GM10847 (cell line): ENCODE results near the gene CAMK2B.

Experiments used
- POLR2A ChIP-seq: IDR thresholded peaks from 2 replicates; pipeline ENCODE4 v1.6.1; 2011; ENCODE audit not compliant: insufficient read length; ENCODE audit errors: extremely low read depth

The CAMK2B gene

DNA sequence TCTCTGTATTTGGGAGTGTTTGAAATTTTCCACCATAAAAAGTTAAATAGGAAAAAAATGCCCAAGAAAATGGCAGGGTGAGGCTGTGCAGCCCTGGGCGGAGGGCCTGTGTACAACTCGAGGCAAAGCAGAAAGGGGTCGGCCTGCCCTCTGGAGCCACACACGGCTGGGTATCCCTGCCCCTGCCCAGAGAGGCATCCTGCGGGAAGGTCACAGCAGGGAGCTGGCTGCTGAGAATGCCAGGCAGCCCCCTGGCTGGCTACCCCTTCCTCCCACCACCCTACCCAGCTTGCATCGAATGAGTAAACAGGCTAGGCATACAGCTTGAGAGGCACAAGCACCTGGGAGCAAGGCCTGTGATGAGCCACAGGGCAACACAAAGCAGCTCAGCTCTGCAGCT is 46.1 kb downstream of the CAMK2B start:
- TF ChIP-seq POLR2A: no peak

DNA sequence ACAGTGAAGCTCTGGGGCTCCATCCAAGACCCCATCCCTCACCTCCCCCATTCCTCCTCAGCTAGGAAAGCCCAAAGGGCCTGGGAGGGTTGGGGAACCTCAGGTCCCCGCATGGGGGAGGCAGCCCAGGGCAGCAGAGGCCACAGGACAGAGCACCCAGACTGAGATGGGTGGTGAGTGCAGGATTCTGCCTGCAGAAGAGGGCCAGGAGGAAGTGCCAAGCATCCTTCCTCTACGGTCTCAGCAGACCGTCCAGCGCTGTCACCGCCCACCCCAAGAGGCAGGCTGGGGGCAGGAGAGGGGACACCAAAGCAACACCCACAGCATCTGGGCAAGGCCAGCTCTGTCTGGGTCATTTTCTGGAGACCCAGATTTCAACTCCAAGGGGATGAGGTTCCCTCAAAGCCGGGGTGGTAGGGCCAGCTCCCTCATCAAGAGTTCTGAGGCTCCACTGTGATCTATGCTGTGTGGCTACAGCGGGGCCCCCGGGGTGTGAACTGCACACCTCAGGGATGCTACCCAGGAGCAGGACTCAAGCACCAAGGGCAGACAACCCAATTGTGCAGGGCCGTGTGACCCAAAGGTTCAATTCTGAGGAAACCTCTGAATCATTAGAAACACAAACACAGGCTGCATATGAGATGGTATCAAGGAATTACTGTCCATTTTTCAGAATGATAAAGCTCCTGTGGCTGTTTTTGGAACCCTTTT is 46.8 kb downstream of the CAMK2B start:
- TF ChIP-seq POLR2A: no peak

DNA sequence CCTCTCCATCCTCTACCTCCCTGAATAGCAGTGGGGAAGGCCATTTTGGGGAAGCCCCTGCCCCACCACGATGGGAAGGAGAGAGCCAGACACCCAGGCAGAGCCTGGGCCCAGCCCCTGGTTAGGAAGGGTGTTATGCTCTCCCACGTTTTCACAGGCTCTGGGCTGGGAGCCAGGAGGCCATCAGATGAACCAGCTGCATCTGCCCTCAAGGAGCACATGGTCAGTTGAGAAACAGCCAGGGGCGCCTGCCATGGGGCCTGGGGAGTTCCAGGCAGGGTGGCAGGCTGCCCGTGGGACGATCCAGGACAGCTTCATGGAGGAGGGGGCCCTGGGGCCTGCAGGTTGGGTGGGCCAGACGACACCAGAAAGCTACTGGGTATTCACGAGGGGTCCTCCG is 47.5 kb downstream of the CAMK2B start:
- no peak for TF ChIP-seq POLR2A

DNA sequence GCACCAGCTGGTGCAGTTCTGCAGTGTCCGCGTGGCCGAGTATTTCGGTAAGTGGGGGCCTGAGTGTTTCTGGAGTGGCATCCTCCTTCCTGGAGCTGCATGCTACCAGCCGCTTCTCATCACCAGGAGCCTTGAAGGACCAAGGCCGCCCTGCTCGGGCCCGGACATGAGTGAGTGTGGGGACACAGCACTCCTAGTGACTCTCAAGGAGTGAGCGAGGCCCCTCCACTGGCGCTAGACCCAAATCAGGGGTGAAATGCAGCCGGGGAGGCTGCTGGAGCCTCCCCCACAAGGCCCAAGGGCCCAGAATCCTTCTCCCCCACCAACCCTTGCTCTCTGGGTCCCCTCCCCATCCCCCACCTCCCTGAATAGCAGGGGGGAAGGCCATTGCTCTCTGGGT is 48.0 kb downstream of the CAMK2B start:
- no peak for TF ChIP-seq POLR2A

DNA sequence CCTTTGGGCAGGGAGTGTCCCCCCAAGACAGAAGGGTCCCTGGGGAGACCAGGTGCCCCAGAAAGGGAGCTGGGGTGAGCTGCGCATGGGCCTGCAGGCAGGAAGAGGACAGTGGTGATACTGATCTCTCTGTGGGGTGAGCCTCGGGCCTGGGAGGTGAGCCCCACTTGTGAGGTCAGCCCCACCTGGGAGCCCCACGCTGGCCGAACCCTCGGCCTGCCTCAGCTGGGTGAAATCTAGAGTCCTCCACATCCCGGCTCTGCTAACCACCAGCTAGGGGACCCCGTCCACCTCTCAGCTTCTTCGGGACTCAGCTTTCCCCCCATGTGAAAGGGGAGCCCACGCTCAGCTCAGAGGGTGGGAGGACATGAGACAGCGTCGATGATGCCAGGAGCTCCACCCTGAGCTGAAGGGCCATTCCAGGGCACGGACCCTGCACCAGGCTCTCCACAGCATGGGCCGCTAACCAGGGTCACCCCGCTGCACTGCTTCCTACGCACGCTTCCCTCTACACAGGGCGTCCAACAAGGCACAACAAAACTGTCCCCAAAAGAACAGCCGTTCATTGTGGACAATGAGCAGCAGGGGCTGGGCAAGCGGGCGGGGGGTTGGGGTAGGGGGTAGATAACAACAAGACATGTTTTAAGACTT is 48.7 kb downstream of the CAMK2B start:
- no peak for TF ChIP-seq POLR2A

DNA sequence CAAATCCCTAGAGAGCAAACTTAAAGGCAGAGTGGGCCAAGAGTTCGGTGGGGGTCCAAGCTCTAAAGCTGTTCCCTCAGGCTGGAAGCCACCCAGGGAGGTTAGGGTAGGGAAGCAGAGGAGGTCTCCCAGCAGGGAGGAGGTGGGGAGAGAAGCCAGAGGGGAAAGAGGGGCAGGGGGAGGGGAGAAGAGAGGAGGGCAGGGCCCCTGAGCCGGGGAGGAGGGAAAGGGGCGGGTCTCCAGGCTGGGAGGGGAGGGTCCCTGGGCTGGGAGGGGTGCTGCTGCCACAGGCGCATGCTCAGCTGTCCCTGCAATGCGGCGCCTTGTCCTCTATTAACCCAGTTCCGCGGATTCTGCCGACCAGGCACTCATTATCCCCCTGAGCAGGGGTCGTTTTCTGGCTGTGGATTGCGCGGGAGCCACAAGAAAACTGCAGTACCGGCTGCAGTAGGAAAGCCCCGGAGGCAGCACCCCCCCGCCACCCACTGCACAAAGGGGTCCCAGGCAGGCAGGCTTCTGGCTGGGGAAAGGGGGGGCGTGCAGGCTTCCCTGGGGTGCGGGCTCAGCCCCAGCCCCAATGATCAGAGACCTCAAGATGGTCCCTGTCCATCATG is 49.3 kb downstream of the CAMK2B start:
- no peak for TF ChIP-seq POLR2A

DNA sequence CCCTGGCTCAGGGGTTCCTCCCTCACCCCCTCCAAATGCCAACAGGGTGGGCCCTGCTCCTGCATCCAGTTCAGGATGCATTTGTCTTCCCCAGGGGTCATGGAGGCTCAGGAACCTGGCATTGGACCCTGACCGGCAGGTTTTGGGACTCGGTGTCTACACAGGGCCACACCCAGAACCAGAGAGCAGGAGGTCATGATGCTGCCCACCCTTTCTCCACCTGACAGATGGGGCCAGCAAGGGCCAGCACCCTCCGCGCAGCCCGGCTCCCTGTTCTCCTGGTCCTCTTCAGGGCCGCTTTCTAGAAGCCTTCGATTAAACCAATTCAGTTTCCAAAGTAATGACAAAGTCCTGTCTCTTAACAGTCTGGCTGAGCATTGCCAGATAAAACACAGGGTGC is 50.2 kb downstream of the CAMK2B start:
- no peak for TF ChIP-seq POLR2A

DNA sequence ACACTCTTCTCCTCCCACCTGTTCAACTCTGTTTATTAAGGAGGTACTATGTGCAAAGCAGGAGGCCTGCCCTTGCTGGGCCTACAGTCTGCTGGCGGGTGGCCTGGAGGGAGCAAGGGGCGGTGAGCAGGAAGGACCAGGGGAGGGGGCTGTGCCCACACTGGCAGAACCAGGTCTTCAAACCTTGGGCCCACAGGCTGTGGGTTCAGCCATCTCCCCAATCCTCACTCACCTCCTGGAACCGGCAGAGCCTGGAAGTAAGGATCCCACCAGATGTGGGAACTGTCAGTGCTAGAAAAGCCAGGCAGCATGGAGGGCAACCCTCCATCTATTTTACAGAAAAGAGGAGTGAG is 50.8 kb downstream of the CAMK2B start:
- TF ChIP-seq POLR2A: no peak

DNA sequence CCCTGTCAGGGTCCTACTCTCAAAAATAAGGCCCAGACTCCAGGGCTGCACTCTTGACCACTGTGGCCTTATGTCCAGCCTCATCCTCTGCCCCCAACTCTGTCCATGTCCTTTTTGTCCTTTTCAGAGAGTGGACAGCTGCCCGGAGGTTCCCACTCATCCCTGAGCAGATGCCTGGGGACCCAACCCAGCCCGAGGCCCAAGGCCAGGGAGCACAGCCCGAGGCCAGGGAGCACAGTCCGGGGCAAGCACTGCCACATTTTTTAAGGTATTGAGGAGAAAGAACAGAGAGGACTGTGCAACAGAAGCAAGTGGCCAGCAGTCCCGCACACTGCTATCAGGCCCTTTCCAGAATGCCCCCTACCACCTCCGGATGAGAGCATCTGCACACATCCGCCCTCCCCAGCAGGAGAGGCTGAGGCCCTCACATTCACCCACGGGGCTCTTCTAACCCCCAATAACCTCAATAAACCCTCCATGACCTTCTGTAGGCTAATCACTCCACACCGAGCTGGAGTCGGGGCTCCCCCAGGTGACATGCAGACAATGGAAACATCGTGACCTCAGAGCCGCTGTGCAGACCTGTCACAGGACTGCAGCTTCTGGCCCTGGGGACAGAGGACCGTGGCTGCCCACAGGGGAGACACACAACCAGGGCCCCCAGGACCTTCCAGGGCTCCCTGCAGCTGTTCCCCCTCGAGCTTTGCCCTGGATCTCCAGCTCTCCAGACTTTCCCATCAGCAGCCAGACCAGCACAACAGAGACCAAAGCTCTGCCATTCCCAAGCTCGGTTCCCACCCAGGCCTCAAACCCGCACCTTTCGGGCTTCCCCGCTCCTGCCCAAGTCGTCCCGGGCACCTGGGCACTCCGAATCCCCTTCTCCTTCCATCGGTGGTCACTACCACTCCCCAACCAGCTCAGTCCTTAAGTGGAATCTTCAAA is 51.4 kb downstream of the CAMK2B start:
- no peak for TF ChIP-seq POLR2A

DNA sequence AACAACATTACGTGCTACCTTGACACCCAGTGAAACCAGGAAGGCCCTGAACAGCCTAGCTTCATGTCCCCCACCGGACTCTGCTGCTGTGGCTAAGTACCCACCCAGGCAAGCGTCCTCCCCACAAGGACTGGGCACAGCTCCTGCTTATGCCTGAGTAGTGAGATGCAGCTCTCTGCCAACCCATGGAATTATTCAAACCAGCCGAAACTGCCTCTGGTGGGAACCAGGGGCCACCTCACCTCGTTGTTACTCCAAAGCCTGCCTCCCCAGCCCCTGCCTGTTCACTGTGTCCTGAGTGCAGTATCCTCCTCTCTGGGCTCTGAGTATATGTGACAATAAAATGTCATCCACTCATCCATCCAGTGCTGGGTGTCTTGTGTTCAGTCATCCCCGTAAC is 52.4 kb downstream of the CAMK2B start:
- no peak for TF ChIP-seq POLR2A

DNA sequence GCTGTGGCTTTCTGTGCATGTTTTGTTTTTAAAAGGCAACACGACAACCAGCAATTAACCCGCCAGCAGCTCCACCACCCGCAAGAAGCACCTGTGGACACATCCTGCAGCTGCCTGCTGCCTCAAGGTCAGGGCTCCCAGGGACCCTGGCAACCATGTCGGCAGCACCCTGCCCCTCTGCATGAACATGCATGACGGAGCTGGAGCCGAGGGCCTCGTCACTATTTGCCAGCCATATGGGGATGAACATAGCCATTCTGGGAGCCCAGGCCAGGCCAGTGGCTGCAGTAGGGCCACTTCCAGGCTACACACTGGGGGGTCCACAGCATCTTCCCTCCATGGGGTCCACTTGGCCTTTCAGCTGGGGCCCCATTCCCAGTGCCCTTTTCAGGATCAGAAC is 52.9 kb downstream of the CAMK2B start:
- no peak for TF ChIP-seq POLR2A

DNA sequence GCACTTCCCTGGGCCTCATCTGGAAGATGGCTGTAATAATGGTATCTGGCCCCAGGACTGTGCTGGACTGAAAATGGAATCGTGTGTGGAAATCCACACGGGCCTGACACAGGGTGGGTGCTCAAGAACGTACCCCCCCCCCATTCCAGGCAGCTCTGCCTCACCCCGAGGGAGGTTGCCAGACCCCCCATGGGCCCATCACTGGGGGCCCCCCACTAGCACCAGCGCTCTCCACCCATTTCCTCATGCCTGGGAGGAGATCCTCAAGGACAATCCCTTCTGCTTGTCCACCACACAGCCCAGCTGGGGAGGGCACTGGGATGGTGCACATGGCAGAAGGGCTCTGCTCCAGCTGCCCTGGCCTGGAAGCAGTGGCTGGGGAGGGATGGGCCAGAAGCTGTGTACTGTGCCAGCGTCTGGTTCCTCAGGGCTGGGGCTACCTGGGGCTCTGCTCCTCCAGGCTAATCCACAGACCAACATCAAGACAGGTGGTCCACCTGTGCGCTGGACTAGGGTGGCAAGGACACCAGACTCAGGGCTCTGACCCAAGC is 55.4 kb downstream of the CAMK2B start:
- TF ChIP-seq POLR2A: no peak

DNA sequence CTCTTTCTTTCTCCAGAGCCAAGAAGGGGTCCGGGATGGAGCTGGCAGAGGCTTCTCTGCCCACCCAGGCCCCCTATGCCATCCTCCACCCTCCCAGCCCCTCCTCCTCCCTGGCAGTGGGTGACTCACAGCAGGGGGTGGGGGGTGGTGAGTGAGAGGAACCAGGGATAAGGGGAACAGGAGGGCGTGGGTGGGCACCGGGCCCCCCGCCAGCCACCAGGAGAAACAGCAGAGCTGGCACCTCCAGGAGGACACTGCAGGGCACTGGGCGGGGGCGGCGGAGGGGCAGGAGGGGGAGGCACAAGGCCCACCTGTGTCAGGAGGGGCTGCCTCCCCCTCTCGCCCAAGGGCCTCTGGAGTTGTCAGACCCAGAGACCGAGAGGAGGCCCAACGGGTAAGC is 56.0 kb downstream of the CAMK2B start:
- no peak for TF ChIP-seq POLR2A

DNA sequence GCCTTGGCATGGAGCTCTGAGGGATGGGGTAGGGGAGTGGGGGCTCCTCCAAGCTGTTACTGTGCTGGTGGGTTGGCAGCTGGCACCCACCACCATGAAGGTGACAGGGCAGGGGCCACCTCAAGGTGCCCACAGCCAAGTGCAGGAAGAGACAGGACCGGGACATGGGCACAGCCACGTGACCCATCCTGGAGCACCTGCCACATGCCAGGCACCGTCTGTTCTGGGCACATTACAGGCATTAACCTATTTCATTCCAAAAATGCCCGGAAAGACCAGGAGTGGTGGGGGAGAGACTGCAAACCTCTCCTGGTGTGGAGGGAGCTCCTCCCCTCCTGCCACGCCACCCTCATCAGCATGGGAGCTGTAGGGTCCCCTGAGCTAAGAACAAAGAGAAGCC is 56.7 kb downstream of the CAMK2B start:
- TF ChIP-seq POLR2A: no peak

DNA sequence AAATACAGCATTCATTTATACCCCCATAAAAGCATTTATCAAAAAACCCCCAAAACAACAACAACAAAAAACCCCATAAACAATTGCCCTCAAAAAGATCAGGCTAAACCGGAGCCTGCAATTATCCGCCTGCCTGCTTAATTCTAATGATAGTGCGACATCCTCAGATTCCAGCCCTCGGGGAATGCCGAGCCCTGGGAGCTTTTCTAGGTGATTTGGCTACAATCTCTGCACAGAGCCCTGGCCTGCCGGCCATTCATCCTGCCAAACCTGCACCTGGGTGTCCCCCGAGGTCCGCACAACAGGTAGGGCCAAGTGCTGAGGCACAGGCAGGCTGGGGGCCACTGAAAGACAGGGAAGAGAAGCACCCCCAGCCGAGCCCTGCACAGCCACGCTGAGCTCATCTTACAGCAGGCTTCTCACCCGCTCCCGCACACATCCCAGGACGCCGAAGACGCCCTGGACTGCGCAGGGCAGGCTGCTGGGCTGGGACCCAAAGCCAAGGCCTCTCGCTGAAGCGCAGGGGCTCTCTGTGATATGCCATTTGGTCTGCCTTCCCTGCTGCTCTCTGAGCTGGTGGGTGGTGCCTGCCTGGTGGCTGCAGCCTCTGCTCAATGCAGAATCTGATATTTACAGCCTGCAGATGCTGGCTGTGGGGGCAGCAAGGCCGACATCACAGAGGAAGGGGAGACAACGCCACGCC is 57.5 kb downstream of the CAMK2B start:
- TF ChIP-seq POLR2A: no peak
